ENCODE measurements around the gene HPSE2.

Gene HPSE2

GRCh38 chr10:98608411-98608810 is 627.2 kb downstream of the HPSE2 start:
- H3K4me3 ChIP-seq (ENCODE audit: low read depth in 1 of 2, low read length in 2 of 2) = no peak overlapping the region
- H3K79me2 ChIP-seq (ENCODE audit: insufficient read depth, low read length) = no peaks in the 10 kb centered on the region
- ATAC-seq (ENCODE audit: insufficient read depth, low read depth) = no peak
- no peak for DNase-seq
- H3K27ac ChIP-seq (ENCODE audit: low read length) = no peak overlapping the region
- H3K9me3 ChIP-seq (ENCODE audit: insufficient read depth, low read length, severe bottlenecking) = no peaks in the 10 kb centered on the region
- H3K36me3 ChIP-seq (ENCODE audit: insufficient read depth, low read length) = no peaks in the 10 kb centered on the region
- H3K4me2 ChIP-seq (ENCODE audit: insufficient read depth, low read length) = no peak overlapping the region
- no peaks in the 10 kb centered on the region for H4K20me1 ChIP-seq (ENCODE audit: insufficient read depth, low read length)
- no peaks in the 10 kb centered on the region for H3K4me1 ChIP-seq (ENCODE audit: insufficient read depth, low read length)
- no peak for TF ChIP-seq CTCF (IDR thresholded peaks at IDR 0.05; ENCODE audit: borderline replicate concordance, extremely low read depth, low read length, poor library complexity, severe bottlenecking)
- no peak for TF ChIP-seq EZH2 (IDR thresholded peaks at IDR 0.05; ENCODE audit: borderline replicate concordance, low read depth, low read length, severe bottlenecking)
- no peaks in the 10 kb centered on the region for H3K27me3 ChIP-seq (ENCODE audit: insufficient read depth, low read length, poor library complexity)
- H3K9ac ChIP-seq (ENCODE audit: low read depth, low read length) = no peak overlapping the region
- no peak overlapping the region for H2AFZ ChIP-seq (ENCODE audit: low read depth, low read length)

DNA sequence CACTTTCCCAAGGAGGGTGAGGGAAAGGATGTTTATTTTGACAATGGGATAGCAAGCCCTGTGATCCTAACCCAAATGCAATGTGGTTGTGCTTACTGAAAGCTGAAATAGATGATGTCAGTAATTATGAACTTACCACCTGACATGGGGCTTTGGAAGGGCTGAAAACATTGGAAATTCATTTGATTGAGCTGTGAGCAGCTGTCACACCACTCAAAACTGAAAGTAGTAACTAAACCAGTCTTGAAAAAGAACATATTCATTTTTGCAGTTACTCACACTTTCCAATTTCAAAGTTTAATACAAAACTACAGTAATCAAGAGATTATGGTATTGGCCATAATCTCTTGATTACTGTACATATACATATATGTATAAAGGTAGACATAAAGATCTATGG is 633.4 kb downstream of the HPSE2 start:
- H3K27me3 ChIP-seq (ENCODE audit: insufficient read depth, low read length, poor library complexity) = no peaks in the 10 kb centered on the region
- H3K4me2 ChIP-seq (ENCODE audit: insufficient read depth, low read length) = no peak overlapping the region
- no peak overlapping the region for H3K4me3 ChIP-seq (ENCODE audit: low read depth in 1 of 2, low read length in 2 of 2)
- no peaks in the 10 kb centered on the region for H3K4me1 ChIP-seq (ENCODE audit: insufficient read depth, low read length)
- no peak overlapping the region for H3K9ac ChIP-seq (ENCODE audit: low read depth, low read length)
- no peak overlapping the region for H2AFZ ChIP-seq (ENCODE audit: low read depth, low read length)
- no peak for ATAC-seq (ENCODE audit: insufficient read depth, low read depth)
- H4K20me1 ChIP-seq (ENCODE audit: insufficient read depth, low read length) = no peaks in the 10 kb centered on the region
- H3K79me2 ChIP-seq (ENCODE audit: insufficient read depth, low read length) = no peaks in the 10 kb centered on the region
- DNase-seq = no peak
- H3K36me3 ChIP-seq (ENCODE audit: insufficient read depth, low read length) = no peaks in the 10 kb centered on the region
- H3K27ac ChIP-seq (ENCODE audit: low read length) = no peak overlapping the region
- TF ChIP-seq EZH2 (IDR thresholded peaks at IDR 0.05; ENCODE audit: borderline replicate concordance, low read depth, low read length, severe bottlenecking) = no peak
- no peak for TF ChIP-seq CTCF (IDR thresholded peaks at IDR 0.05; ENCODE audit: borderline replicate concordance, extremely low read depth, low read length, poor library complexity, severe bottlenecking)
- no peaks in the 10 kb centered on the region for H3K9me3 ChIP-seq (ENCODE audit: insufficient read depth, low read length, severe bottlenecking)

- H3K4me3 ChIP-seq (ENCODE audit: low read depth in 1 of 2, low read length in 2 of 2) = no peak overlapping the region
- no peaks in the 10 kb centered on the region for H4K20me1 ChIP-seq (ENCODE audit: insufficient read depth, low read length)
- no peak for DNase-seq
- no peak for ATAC-seq (ENCODE audit: insufficient read depth, low read depth)
- no peak overlapping the region for H3K27ac ChIP-seq (ENCODE audit: low read length)
- H3K9ac ChIP-seq (ENCODE audit: low read depth, low read length) = no peak overlapping the region
- H3K4me2 ChIP-seq (ENCODE audit: insufficient read depth, low read length) = no peak overlapping the region
- no peaks in the 10 kb centered on the region for H3K4me1 ChIP-seq (ENCODE audit: insufficient read depth, low read length)
- H3K9me3 ChIP-seq (ENCODE audit: insufficient read depth, low read length, severe bottlenecking) = no peaks in the 10 kb centered on the region
- TF ChIP-seq CTCF (IDR thresholded peaks at IDR 0.05; ENCODE audit: borderline replicate concordance, extremely low read depth, low read length, poor library complexity, severe bottlenecking) (no peak), EZH2 (IDR thresholded peaks at IDR 0.05; ENCODE audit: borderline replicate concordance, low read depth, low read length, severe bottlenecking) (no peak)
- H2AFZ ChIP-seq (ENCODE audit: low read depth, low read length) = no peak overlapping the region
- no peaks in the 10 kb centered on the region for H3K79me2 ChIP-seq (ENCODE audit: insufficient read depth, low read length)
- H3K36me3 ChIP-seq (ENCODE audit: insufficient read depth, low read length) = no peaks in the 10 kb centered on the region
- H3K27me3 ChIP-seq (ENCODE audit: insufficient read depth, low read length, poor library complexity) = no peaks in the 10 kb centered on the region
Measured at GRCh38 chr10:98599032-98599610, 636.5 kb downstream of the HPSE2 start.

- no peak overlapping the region for H3K27ac ChIP-seq (ENCODE audit: low read length)
- no peaks in the 10 kb centered on the region for H4K20me1 ChIP-seq (ENCODE audit: insufficient read depth, low read length)
- no peaks in the 10 kb centered on the region for H3K79me2 ChIP-seq (ENCODE audit: insufficient read depth, low read length)
- H2AFZ ChIP-seq (ENCODE audit: low read depth, low read length) = no peak overlapping the region
- no peak overlapping the region for H3K4me2 ChIP-seq (ENCODE audit: insufficient read depth, low read length)
- TF ChIP-seq CTCF (IDR thresholded peaks at IDR 0.05; ENCODE audit: borderline replicate concordance, extremely low read depth, low read length, poor library complexity, severe bottlenecking) = no peak
- TF ChIP-seq EZH2 (IDR thresholded peaks at IDR 0.05; ENCODE audit: borderline replicate concordance, low read depth, low read length, severe bottlenecking) = no peak
- no peaks in the 10 kb centered on the region for H3K9me3 ChIP-seq (ENCODE audit: insufficient read depth, low read length, severe bottlenecking)
- H3K27me3 ChIP-seq (ENCODE audit: insufficient read depth, low read length, poor library complexity) = no peaks in the 10 kb centered on the region
- H3K4me1 ChIP-seq (ENCODE audit: insufficient read depth, low read length) = no peaks in the 10 kb centered on the region
- no peak overlapping the region for H3K9ac ChIP-seq (ENCODE audit: low read depth, low read length)
- H3K36me3 ChIP-seq (ENCODE audit: insufficient read depth, low read length) = no peaks in the 10 kb centered on the region
- DNase-seq (no peak), ATAC-seq (ENCODE audit: insufficient read depth, low read depth) (no peak)
- no peak overlapping the region for H3K4me3 ChIP-seq (ENCODE audit: low read depth in 1 of 2, low read length in 2 of 2)
Measured at GRCh38 chr10:98596404-98596803, 639.2 kb downstream of the HPSE2 start.

Data from DND-41 (cell line).